ENCODE data around the gene EFTUD2. TPM values are rescaled to one million over a fixed set of nuclear protein-coding genes. Genes with fewer than 3 reads are reported as not detected.

Gene EFTUD2
- total RNA-seq, 1 experiment from 2014 or later = 119 TPM

DNA sequence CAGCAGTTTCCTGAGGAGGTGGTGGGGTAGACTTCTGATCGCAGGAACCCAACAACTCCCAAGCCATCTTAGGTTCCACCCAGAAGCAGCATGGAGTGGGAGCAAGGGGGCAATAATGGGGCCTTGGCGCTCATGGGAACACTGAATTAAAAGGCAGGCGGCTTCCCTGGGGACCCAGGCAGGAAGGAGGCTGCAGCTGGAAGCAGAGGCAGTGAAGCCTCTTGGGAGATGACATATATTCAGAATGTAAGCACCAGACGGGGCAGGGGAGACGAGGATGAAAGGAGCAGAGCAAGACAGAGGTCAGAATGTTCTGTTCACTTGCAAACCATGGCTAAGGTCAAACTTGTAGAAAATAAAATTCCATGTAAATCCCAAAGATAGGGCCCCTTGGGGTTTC lies 48.6 kb downstream of the EFTUD2 start:
- Mint-ChIP-seq H3K4me1 (ENCODE audit: insufficient read depth, unreplicated experiment) (no peaks in the 10 kb centered on the region), H3K4me3 (ENCODE audit: unreplicated experiment) (no peak overlapping the region), H3K36me3 (ENCODE audit: insufficient read depth, unreplicated experiment) (peaks cover 63% of the 10 kb centered on the region), H3K27me3 (ENCODE audit: insufficient read depth, unreplicated experiment) (no peaks in the 10 kb centered on the region), H3K9me3 (ENCODE audit: unreplicated experiment) (no peaks in the 10 kb centered on the region), H3K27ac (ENCODE audit: low read depth, unreplicated experiment) (peak overlapping the region; percentile 33)
- TF ChIP-seq, protein P1, sequence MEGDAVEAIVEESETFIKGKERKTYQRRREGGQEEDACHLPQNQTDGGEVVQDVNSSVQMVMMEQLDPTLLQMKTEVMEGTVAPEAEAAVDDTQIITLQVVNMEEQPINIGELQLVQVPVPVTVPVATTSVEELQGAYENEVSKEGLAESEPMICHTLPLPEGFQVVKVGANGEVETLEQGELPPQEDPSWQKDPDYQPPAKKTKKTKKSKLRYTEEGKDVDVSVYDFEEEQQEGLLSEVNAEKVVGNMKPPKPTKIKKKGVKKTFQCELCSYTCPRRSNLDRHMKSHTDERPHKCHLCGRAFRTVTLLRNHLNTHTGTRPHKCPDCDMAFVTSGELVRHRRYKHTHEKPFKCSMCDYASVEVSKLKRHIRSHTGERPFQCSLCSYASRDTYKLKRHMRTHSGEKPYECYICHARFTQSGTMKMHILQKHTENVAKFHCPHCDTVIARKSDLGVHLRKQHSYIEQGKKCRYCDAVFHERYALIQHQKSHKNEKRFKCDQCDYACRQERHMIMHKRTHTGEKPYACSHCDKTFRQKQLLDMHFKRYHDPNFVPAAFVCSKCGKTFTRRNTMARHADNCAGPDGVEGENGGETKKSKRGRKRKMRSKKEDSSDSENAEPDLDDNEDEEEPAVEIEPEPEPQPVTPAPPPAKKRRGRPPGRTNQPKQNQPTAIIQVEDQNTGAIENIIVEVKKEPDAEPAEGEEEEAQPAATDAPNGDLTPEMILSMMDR (IDR thresholded peaks at IDR 0.05; ENCODE audit: unreplicated experiment) = no peak
- BruUV-seq (replicated peaks) = no TSS peak
- ChIA-PET CTCF (interaction anchor here (0.9 to 1.1 kb wide), 3 partner anchors 70 to 76 kb away, joined by 3 to 7 read pairs (median 4); no protein-coding TSS in a partner anchor), POLR2A (no interaction called here)
- DNase-seq (ENCODE audit: unreplicated experiment) = no peak
- intact Hi-C loops (cut with micrococcal nuclease) = no loop called here

DNA sequence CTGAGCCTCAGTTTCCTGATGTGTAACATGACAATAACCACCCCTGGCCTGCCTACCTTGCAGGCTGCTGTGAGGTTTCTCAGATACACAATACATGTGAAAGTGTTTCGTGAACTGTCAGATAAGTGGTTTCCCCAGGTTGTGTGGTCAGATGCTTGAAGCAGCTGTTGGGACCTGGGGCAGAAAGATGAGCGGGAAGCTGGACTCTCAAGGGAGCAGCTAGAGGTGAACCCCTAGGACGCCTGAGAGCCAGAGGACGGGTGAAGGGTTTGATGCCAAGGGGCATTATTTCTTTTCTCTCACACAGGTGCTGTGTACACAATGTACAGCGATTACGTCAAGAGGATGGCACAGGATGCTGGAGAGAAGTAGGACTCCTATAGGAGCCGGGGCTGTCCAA lies 49.2 kb downstream of the EFTUD2 start:
- peak overlapping the region; percentile 33 for H3K27ac Mint-ChIP-seq (ENCODE audit: low read depth, unreplicated experiment)
- POLR2A ChIA-PET = no interaction called here
- intact Hi-C loops (cut with micrococcal nuclease) = no loop called here
- no peak for DNase-seq (ENCODE audit: unreplicated experiment)
- no peaks in the 10 kb centered on the region for H3K9me3 Mint-ChIP-seq (ENCODE audit: unreplicated experiment)
- CTCF ChIA-PET = interaction anchor here (1.1 kb wide), 1 partner anchor 70 kb away, joined by 3 read pairs; no protein-coding TSS in a partner anchor
- no peak overlapping the region for H3K4me3 Mint-ChIP-seq (ENCODE audit: unreplicated experiment)
- TF ChIP-seq, protein P1 (IDR thresholded peaks at IDR 0.05; ENCODE audit: unreplicated experiment) = no peak
- no peaks in the 10 kb centered on the region for H3K27me3 Mint-ChIP-seq (ENCODE audit: insufficient read depth, unreplicated experiment)
- peaks cover 57% of the 10 kb centered on the region for H3K36me3 Mint-ChIP-seq (ENCODE audit: insufficient read depth, unreplicated experiment)
- no peaks in the 10 kb centered on the region for H3K4me1 Mint-ChIP-seq (ENCODE audit: insufficient read depth, unreplicated experiment)
- BruUV-seq (replicated peaks) = no TSS peak

- peaks cover 47% of the 10 kb centered on the region for H3K36me3 Mint-ChIP-seq (ENCODE audit: insufficient read depth, unreplicated experiment)
- intact Hi-C loops (cut with micrococcal nuclease) = no loop called here
- no peaks in the 10 kb centered on the region for H3K27me3 Mint-ChIP-seq (ENCODE audit: insufficient read depth, unreplicated experiment)
- no peak overlapping the region for H3K27ac Mint-ChIP-seq (ENCODE audit: low read depth, unreplicated experiment)
- no TSS peak for BruUV-seq (replicated peaks)
- H3K4me1 Mint-ChIP-seq (ENCODE audit: insufficient read depth, unreplicated experiment) = no peaks in the 10 kb centered on the region
- CTCF ChIA-PET = no interaction called here
- H3K4me3 Mint-ChIP-seq (ENCODE audit: unreplicated experiment) = no peak overlapping the region
- POLR2A ChIA-PET = no interaction called here
- H3K9me3 Mint-ChIP-seq (ENCODE audit: unreplicated experiment) = no peaks in the 10 kb centered on the region
- TF ChIP-seq, protein P1 (IDR thresholded peaks at IDR 0.05; ENCODE audit: unreplicated experiment) = no peak
- DNase-seq (ENCODE audit: unreplicated experiment) = no peak
These were observed 50.2 kb downstream of the EFTUD2 start for GRCh38 chr17:44848961-44849489.

GRCh38 chr17:44848257-44848795 lies 50.9 kb downstream of the EFTUD2 start:
- CTCF ChIA-PET = no interaction called here
- intact Hi-C loops (cut with micrococcal nuclease) = no loop called here
- POLR2A ChIA-PET = no interaction called here
- Mint-ChIP-seq H3K36me3 (ENCODE audit: insufficient read depth, unreplicated experiment) (peaks cover 40% of the 10 kb centered on the region), H3K4me3 (ENCODE audit: unreplicated experiment) (no peak overlapping the region), H3K27me3 (ENCODE audit: insufficient read depth, unreplicated experiment) (no peaks in the 10 kb centered on the region), H3K27ac (ENCODE audit: low read depth, unreplicated experiment) (no peak overlapping the region), H3K9me3 (ENCODE audit: unreplicated experiment) (no peaks in the 10 kb centered on the region), H3K4me1 (ENCODE audit: insufficient read depth, unreplicated experiment) (no peaks in the 10 kb centered on the region)
- no TSS peak for BruUV-seq (replicated peaks)
- DNase-seq (ENCODE audit: unreplicated experiment) = no peak
- TF ChIP-seq, protein P1 (IDR thresholded peaks at IDR 0.05; ENCODE audit: unreplicated experiment) = no peak
